NCI-H146 treated with DMSO at 0.1 percent for 48 hours (cell line): ENCODE measurements around the gene ARHGAP12.
"Not testable (repeated sequence)": the region's sequence is repeated elsewhere in the genome, so short reads cannot be mapped to it uniquely, and the experiment has no call there.

ENCODE experiments used
- DNase-seq: peaks from one replicate; lab custom pipeline; 2025; ENCODE audit not compliant: unreplicated experiment; lab: John Stamatoyannopoulos, UW

The ARHGAP12 gene

DNA sequence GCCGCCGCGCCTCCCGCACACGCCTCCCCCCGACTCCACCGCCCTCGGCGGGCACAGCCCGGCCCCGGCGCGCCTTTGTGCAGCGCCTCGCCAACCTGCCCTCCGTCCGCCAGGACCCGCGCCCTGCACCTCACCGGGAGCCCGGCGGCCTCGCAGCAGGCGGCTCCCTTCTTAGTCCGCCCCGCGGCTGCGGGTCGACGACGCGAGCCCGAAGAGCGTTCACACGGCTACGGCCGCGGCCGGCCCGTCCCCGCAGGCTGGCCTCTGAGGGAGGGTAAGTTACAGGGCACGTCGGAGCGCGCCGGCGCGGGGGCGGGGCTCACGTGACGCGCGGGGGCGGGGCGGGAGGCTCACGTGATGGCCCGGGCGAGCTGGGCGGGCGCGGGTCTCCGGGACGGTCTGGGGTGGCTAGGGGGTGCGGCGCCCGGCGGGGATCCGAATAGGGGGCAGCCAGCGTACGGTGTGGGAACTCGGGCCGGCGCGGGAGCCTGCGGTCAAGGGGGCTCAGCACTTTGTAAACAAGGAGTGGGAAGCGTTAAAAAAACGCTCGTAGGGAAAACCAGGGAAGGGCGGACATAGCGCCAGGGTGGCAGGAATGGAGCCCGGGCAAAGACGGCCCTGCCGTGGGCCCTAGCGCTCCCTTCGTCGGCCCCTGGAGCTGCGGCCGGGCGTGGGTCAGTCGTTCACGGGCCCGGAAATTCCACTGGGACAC lies at the start of gene ARHGAP12:
Gene ARHGAP12, minus strand, starts transcription at position 283 of the 712 bp plus-strand sequence. CDS start 19,976 bp downstream, outside the sequence.
- peak; percentile 46 for DNase-seq

DNA sequence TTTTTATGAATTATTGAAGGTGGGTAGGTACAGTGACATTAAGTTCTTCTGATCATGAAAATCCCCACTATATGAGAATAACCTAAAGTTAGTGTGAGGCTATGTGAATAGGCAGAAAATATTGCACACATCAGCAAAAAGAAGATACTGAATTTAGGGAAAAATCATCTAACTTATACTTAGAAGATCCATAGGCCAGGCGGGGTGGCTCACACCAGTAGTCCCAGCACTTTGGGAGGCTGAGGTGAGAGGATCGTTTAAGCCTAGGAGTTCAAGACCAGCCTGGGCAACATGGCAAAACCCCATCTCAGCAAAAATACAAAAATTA lies 49.5 kb upstream of the ARHGAP12 start:
- DNase-seq: no peak

DNA sequence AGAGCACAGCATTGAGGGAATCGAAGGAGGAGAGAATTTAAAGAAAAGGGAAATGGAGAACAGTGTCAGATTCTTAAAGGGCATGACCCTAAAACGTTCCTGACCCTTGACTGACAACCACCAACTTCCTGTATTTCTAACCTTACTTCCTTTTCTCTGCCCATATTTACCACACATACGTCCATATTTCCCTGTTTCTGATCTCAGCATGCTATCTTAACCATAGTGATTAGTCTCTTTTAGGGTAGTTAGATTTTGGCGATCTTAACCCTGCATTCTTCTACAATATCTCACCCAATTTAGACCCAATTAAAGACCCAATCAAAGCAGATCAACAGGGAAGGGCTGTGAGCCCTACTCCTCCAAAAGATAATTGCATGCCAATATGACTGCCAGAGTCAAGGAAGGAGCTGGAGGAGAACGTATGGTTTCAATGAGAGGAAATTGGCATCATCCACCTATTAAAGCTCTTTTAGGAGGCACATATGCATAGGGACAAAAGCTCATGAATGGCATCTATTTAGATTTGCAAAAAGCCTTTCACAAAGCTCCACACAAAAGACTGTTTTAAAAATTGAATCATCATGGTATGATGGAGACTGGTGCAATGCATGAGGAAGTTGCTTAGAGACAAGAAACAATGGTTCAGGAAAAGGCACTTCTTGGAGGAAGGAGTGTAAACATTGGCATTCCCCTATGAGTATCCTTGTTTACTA lies 49.0 kb upstream of the ARHGAP12 start:
- no peak for DNase-seq

DNA sequence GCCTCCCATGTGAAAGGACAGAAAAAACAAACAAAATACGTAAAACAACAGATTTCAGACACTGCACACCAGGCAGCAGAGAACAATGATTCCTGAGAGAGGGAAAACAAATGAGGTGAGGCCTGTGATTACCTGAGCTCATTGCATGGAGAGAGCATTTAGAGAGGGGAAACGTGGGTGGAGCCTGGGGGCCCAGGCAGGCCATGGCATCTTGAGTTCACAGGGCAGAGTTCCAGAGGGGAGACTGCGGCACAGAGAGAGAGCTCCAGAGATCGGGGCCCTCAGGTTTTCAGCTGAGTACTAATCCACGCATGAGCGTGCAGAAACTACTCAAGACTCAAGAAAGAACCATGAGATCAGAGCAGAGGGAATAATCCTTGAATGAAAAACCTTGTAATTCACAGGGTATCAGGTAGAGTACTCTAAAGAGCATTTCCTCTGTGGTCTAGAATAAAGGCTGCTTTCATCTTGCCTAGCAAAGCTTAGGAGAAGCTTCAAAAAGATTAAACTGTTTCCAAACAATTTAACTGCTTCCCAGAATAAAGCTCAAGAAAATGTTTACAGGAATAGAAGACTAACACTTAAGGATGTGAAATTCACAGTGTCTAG lies 46.6 kb upstream of the ARHGAP12 start:
- DNase-seq: no peak

- no peak for DNase-seq
These were observed 45.9 kb upstream of the ARHGAP12 start for GRCh38 chr10:31974434-31975124.

DNA sequence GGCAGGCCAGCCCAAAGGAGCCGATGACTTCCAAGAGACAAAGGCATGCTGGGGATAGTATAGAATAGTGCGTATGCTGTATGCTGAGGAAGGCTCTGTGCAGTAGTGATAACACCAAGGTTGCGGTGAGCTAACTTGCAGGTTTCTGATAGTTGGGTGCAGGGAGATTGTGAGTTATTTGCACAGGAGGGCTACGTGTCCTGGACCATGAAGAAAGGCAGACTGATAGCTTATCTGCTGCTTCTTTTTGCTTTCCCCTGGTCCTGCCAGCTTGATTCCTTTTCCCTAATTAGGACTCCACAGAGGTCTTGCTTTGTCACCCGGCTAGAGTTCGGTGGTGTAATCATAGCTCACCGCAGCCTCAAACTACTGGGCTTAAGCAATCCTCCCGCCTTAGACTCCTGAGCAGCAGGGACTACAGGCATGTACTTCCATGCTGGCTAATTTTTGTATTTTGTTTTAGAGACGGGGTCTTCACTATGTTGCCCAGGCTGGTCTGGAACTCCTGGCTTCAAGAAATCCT lies 43.9 kb upstream of the ARHGAP12 start:
- DNase-seq: no peak

GRCh38 chr10:31969847-31970246 lies 41.2 kb upstream of the ARHGAP12 start:
- DNase-seq: not testable (repeated sequence)

- no peak for DNase-seq
These were observed 35.0 kb upstream of the ARHGAP12 start for GRCh38 chr10:31963589-31963980.

- no peak for DNase-seq
These were observed 34.4 kb upstream of the ARHGAP12 start for GRCh38 chr10:31962826-31963588.

GRCh38 chr10:31961277-31962074 lies 32.8 kb upstream of the ARHGAP12 start:
- DNase-seq: peak; percentile 58

DNA sequence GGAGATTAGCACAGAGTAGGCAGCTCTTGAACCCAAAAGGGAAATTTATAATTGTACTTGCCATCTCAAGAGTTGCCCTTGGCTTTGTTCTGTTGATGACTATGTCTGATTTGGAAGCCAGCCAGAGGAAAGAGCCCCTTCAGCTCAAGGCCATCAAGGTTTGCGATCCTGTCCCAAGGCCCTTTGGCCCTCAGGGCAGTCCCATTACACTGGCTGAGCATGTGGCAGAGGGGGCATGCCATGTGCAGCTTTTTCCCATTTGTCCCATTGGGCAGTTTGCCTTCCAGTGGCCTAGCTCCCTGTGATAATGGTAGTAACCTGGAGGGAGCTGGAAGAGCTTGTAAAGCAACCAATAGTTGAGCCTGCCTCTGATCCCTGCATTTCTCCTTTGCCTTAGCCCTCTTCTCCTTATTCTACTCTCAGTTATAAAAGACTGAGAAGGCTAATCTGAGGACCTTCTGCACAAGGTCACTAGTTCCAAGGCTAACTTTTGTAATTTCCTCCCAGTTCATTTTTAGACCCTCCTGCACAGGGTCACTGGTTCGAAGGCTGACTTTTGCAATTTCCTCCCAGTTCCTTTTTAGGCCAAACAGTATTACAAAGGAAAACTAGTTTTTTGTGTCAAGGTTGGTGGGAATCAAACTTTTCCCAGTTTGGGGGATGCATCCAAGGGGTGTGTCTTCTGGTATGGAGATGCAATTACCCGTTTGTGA lies 31.0 kb upstream of the ARHGAP12 start:
- DNase-seq: no peak

GRCh38 chr10:31958856-31959255 lies 30.2 kb upstream of the ARHGAP12 start:
- DNase-seq: no peak

- no peak for DNase-seq
These were observed 27.7 kb upstream of the ARHGAP12 start for GRCh38 chr10:31956200-31956946.

GRCh38 chr10:31954410-31955191 lies 26.0 kb upstream of the ARHGAP12 start:
- DNase-seq: no peak

GRCh38 chr10:31953480-31953879 lies 24.8 kb upstream of the ARHGAP12 start:
- DNase-seq: no peak

DNA sequence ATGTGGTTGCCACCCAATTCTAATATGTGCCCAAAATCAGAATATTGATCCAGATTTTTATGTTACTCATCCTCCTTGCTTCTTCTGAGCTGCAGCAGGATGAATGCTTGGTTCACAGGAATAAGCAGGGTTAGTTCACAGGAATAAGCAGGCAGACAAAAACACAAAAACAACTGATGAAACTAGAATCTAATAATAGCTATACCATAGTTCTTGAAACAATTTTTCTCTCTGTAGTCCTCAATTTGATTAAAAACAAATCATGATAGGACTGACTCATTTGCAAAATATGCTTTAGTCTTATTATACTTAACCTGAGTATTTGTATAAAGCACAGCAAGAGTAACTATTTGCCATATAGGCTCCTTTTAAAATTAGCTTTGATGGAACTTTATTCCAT lies 24.4 kb upstream of the ARHGAP12 start:
- no peak for DNase-seq

- DNase-seq: no peak
These were observed 23.4 kb upstream of the ARHGAP12 start for GRCh38 chr10:31952066-31952465.

DNA sequence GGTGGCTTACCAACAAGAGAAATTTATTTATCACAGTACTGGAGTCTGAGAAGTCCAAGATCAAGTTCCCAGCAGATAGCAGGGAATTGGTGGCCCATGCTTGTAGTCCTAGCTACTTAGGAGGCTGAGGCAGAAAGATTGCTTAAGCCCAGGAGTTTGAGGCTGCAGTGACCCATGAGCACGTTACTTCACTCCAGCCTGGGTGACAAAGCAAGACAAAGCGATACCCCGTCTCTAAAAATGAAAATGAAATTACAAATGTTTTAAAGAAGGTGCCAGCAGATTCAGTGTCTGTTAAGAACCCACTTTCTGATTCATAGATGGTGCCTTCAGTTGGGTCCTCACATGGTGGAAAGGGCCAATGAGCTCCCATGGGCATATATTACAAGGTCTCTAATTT lies 20.6 kb upstream of the ARHGAP12 start:
- no peak for DNase-seq
